Measurements from ENCODE around the gene CTDSPL2. TPM values are rescaled to one million over a fixed set of nuclear protein-coding genes. Genes with fewer than 3 reads are reported as not detected.

The CTDSPL2 gene
- 71.7 and 86.2 TPM in 2 replicates for total RNA-seq (2014; rRNA removed; shearing (Covaris generic))
- 42.2 TPM in 2 replicates for polyA plus RNA-seq (2016; fragmentation: Nextera tagmentation; extraction: Ambion mirVana)
- long read RNA-seq, full-length matches to known transcripts: 3 of 12 reads
- long read RNA-seq, partial matches to known transcripts: 6 of 12 reads
- long read RNA-seq, other reads (novel, unspliced or antisense): 3 of 12 reads

DNA sequence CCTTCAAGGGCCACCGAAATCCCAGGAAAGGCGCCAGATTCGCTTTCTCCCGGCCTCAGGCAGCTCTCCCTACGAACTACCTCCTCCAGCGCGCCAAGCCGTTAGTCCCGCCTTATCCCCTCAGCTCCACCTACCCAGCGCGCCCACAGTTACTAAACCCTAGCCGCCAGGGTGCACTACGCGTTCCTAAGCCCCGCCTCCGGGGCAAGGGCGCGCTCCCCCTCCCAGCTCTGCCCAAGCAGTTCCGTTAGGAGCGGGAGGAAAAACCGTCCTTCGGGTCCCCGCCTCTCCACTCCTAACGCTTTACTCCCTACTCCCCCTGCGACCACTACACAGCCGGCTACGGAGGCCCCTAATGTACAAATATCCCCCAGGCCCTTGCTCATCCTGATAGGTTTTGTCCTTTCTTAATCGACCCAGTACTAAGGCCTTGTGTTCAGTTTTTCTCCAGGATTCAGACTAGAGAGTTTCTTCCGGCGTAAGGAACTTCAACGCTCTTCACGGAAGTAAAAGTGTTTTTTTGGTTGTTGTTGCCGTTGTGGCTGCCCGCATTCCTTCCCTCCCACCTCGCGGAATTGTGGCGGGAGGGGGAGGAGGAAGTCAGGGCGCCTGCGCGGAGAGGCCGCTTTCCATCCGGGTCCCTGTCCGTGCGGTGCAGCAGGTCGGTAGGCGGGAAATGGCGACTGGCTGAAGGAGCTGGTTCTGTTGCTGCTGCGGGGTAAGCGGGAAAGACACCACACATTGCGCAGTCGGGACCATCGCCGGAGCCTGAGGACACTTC lies at the start of gene CTDSPL2:
Gene CTDSPL2, plus strand, starts transcription at position 655 of the 781 bp plus-strand sequence. CDS start 31,386 bp downstream, outside the sequence.
- Histone ChIP-seq H3K4me2 (peak within 1 kb of the TSS; percentile 83), H3K27ac (ENCODE audit: low read depth) (peak within 1 kb of the TSS; percentile 99), H3K4me3 (peak within 1 kb of the TSS; percentile 75), H3K4me1 (ENCODE audit: insufficient read depth) (peaks cover 14% of the 10 kb centered on the region), H3K27me3 (ENCODE audit: insufficient read depth) (no peaks in the 10 kb centered on the region), H3K79me2 (replicated peaks; ENCODE audit: insufficient read depth) (peaks cover 47% of the 10 kb centered on the region), H4K20me1 (replicated peaks; ENCODE audit: insufficient read depth) (peaks cover 20% of the 10 kb centered on the region), H2AFZ (peak within 1 kb of the TSS; percentile 60), H3K36me3 (ENCODE audit: insufficient read depth) (no peaks in the 10 kb centered on the region), H3F3A (replicated peaks; ENCODE audit: low read depth) (peaks cover 3% of the 10 kb centered on the region; the same call in 1 of the 2 replicates), H3K9me2 (ENCODE audit: insufficient read depth) (no peaks in the 10 kb centered on the region)
- ATAC-seq (peak; percentile 95), DNase-seq (ENCODE audit: low spot score) (peak; percentile 99)
- Mint-ChIP-seq H3K27ac (peak within 1 kb of the TSS; percentile 100), H3K27me3 (ENCODE audit: insufficient read depth, low read depth, poor library complexity) (peaks cover 15% of the 10 kb centered on the region), H3K9me3 (no peaks in the 10 kb centered on the region; the same call in 2 of the 3 replicates), H3K4me3 (peak within 1 kb of the TSS; percentile 86), H3K4me1 (peaks cover 9% of the 10 kb centered on the region), H3K36me3 (ENCODE audit: low read depth) (peaks cover 8% of the 10 kb centered on the region)
- TF ChIP-seq NANOG (IDR thresholded peaks at IDR 0.05; ENCODE audit: borderline replicate concordance) (no peak), ZNF331 (CRISPR knock-in tag; IDR thresholded peaks at IDR 0.05; ENCODE audit: low read depth) (0 out of 2 replicates have a peak, but pooled peaks have one; percentile 37), POLR2AphosphoS5 (IDR thresholded peaks at IDR 0.05; ENCODE audit: low read depth) (peak; percentile 95), EZH2phosphoT487 (IDR thresholded peaks at IDR 0.05; ENCODE audit: unreplicated experiment) (no peak), ZNF114 (CRISPR knock-in tag; IDR thresholded peaks at IDR 0.05) (0 out of 2 replicates have a peak, but pooled peaks have one; percentile 46), JUNB (IDR thresholded peaks at IDR 0.05; ENCODE audit: unreplicated experiment) (no peak), CREB1 (CRISPR knock-in tag; IDR thresholded peaks at IDR 0.05; ENCODE audit: low read depth) (0 out of 2 replicates have a peak, but pooled peaks have one; percentile 44), EZH2 (IDR thresholded peaks at IDR 0.05; ENCODE audit: low read depth, unreplicated experiment) (no peak)
- TF ChIP-seq, protein P1, sequence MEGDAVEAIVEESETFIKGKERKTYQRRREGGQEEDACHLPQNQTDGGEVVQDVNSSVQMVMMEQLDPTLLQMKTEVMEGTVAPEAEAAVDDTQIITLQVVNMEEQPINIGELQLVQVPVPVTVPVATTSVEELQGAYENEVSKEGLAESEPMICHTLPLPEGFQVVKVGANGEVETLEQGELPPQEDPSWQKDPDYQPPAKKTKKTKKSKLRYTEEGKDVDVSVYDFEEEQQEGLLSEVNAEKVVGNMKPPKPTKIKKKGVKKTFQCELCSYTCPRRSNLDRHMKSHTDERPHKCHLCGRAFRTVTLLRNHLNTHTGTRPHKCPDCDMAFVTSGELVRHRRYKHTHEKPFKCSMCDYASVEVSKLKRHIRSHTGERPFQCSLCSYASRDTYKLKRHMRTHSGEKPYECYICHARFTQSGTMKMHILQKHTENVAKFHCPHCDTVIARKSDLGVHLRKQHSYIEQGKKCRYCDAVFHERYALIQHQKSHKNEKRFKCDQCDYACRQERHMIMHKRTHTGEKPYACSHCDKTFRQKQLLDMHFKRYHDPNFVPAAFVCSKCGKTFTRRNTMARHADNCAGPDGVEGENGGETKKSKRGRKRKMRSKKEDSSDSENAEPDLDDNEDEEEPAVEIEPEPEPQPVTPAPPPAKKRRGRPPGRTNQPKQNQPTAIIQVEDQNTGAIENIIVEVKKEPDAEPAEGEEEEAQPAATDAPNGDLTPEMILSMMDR (conservative IDR thresholded peaks at IDR 0.05; ENCODE audit: low read depth in 2 of 2): peak in 1 of 2 experiments; percentile 32
- TF ChIP-seq, protein P2, sequence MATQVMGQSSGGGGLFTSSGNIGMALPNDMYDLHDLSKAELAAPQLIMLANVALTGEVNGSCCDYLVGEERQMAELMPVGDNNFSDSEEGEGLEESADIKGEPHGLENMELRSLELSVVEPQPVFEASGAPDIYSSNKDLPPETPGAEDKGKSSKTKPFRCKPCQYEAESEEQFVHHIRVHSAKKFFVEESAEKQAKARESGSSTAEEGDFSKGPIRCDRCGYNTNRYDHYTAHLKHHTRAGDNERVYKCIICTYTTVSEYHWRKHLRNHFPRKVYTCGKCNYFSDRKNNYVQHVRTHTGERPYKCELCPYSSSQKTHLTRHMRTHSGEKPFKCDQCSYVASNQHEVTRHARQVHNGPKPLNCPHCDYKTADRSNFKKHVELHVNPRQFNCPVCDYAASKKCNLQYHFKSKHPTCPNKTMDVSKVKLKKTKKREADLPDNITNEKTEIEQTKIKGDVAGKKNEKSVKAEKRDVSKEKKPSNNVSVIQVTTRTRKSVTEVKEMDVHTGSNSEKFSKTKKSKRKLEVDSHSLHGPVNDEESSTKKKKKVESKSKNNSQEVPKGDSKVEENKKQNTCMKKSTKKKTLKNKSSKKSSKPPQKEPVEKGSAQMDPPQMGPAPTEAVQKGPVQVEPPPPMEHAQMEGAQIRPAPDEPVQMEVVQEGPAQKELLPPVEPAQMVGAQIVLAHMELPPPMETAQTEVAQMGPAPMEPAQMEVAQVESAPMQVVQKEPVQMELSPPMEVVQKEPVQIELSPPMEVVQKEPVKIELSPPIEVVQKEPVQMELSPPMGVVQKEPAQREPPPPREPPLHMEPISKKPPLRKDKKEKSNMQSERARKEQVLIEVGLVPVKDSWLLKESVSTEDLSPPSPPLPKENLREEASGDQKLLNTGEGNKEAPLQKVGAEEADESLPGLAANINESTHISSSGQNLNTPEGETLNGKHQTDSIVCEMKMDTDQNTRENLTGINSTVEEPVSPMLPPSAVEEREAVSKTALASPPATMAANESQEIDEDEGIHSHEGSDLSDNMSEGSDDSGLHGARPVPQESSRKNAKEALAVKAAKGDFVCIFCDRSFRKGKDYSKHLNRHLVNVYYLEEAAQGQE (IDR thresholded peaks at IDR 0.05; ENCODE audit: unreplicated experiment): no peak
- TF ChIP-seq, protein P3, sequence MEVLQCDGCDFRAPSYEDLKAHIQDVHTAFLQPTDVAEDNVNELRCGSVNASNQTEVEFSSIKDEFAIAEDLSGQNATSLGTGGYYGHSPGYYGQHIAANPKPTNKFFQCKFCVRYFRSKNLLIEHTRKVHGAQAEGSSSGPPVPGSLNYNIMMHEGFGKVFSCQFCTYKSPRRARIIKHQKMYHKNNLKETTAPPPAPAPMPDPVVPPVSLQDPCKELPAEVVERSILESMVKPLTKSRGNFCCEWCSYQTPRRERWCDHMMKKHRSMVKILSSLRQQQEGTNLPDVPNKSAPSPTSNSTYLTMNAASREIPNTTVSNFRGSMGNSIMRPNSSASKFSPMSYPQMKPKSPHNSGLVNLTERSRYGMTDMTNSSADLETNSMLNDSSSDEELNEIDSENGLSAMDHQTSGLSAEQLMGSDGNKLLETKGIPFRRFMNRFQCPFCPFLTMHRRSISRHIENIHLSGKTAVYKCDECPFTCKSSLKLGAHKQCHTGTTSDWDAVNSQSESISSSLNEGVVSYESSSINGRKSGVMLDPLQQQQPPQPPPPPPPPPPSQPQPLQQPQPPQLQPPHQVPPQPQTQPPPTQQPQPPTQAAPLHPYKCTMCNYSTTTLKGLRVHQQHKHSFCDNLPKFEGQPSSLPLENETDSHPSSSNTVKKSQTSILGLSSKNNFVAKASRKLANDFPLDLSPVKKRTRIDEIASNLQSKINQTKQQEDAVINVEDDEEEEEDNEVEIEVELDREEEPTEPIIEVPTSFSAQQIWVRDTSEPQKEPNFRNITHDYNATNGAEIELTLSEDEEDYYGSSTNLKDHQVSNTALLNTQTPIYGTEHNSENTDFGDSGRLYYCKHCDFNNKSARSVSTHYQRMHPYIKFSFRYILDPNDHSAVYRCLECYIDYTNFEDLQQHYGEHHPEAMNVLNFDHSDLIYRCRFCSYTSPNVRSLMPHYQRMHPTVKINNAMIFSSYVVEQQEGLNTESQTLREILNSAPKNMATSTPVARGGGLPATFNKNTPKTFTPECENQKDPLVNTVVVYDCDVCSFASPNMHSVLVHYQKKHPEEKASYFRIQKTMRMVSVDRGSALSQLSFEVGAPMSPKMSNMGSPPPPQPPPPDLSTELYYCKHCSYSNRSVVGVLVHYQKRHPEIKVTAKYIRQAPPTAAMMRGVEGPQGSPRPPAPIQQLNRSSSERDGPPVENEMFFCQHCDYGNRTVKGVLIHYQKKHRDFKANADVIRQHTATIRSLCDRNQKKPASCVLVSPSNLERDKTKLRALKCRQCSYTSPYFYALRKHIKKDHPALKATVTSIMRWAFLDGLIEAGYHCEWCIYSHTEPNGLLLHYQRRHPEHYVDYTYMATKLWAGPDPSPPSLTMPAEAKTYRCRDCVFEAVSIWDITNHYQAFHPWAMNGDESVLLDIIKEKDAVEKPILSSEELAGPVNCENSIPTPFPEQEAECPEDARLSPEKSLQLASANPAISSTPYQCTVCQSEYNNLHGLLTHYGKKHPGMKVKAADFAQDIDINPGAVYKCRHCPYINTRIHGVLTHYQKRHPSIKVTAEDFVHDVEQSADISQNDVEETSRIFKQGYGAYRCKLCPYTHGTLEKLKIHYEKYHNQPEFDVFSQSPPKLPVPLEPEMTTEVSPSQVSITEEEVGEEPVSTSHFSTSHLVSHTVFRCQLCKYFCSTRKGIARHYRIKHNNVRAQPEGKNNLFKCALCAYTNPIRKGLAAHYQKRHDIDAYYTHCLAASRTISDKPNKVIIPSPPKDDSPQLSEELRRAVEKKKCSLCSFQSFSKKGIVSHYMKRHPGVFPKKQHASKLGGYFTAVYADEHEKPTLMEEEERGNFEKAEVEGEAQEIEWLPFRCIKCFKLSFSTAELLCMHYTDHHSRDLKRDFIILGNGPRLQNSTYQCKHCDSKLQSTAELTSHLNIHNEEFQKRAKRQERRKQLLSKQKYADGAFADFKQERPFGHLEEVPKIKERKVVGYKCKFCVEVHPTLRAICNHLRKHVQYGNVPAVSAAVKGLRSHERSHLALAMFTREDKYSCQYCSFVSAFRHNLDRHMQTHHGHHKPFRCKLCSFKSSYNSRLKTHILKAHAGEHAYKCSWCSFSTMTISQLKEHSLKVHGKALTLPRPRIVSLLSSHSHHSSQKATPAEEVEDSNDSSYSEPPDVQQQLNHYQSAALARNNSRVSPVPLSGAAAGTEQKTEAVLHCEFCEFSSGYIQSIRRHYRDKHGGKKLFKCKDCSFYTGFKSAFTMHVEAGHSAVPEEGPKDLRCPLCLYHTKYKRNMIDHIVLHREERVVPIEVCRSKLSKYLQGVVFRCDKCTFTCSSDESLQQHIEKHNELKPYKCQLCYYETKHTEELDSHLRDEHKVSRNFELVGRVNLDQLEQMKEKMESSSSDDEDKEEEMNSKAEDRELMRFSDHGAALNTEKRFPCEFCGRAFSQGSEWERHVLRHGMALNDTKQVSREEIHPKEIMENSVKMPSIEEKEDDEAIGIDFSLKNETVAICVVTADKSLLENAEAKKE (CRISPR knock-in tag; IDR thresholded peaks at IDR 0.05): no peak
- TF ChIP-seq, protein P4, sequence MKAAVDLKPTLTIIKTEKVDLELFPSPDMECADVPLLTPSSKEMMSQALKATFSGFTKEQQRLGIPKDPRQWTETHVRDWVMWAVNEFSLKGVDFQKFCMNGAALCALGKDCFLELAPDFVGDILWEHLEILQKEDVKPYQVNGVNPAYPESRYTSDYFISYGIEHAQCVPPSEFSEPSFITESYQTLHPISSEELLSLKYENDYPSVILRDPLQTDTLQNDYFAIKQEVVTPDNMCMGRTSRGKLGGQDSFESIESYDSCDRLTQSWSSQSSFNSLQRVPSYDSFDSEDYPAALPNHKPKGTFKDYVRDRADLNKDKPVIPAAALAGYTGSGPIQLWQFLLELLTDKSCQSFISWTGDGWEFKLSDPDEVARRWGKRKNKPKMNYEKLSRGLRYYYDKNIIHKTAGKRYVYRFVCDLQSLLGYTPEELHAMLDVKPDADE (IDR thresholded peaks at IDR 0.05): 0 out of 2 replicates have a peak, but pooled peaks have one; percentile 42
